Esophagus muscularis mucosa (tissue), 4 donors: ENCODE results near the gene TMEM108. TPM values are rescaled to one million over a fixed set of nuclear protein-coding genes. Genes with fewer than 3 reads are reported as not detected.

Experiments
- DNase-seq: peaks from one replicate; pipeline ENCODE4 v3.0.0-alpha.2; 2017; ENCODE audit errors: extremely low spot score
- H3K27ac ChIP-seq, 4 donors: fragments of 200-600 bp; sonication (generic); replicated peaks in 1 of 4; 1 replicate in 3 of 4; 2 replicates in 1 of 4; pipeline ENCODE4 v1.5.1; 2016 to 2019; ENCODE audit warnings: mild to moderate bottlenecking in 1 of 4
- H3K27me3 ChIP-seq, 4 donors: fragments of 200-600 bp; sonication (generic); one replicate each; pipeline versions ENCODE4 v1.5.1 to v1.6.0; 2016 to 2019
- H3K36me3 ChIP-seq, 4 donors: fragments of 200-600 bp; sonication (generic); one replicate each; pipeline ENCODE4 v1.5.1; 2016 to 2019
- H3K4me1 ChIP-seq, 4 donors: fragments of 200-600 bp; sonication (generic); one replicate each; pipeline ENCODE4 v1.5.1; 2016 to 2019
- H3K4me3 ChIP-seq, 4 donors: fragments of 200-600 bp; sonication (generic); 1 replicate in 2 of 4; 2 replicates in 2 of 4; pipeline ENCODE4 v1.5.1; 2016 to 2019; ENCODE audit warnings: mild to moderate bottlenecking in 4 of 4, moderate library complexity in 1 of 4
- H3K9me3 ChIP-seq, 4 donors: fragments of 200-600 bp; sonication (generic); 1 replicate in 3 of 4; 2 replicates in 1 of 4; pipeline ENCODE4 v1.5.1; 2016 to 2019
- CTCF ChIP-seq, 3 experiments: fragments of 200-600 bp in 2 of 3; fragments of 450-650 bp in 1 of 3; sonication (generic) in 2 of 3; IDR thresholded peaks; one replicate each; pipeline ENCODE4 v1.5.1; 2017 to 2019; ENCODE audit warnings: antibody characterized with exemption in 3 of 3, mild to moderate bottlenecking in 2 of 3, moderate library complexity in 1 of 3
- EP300 ChIP-seq: sonication (generic); formaldehyde crosslinking; IDR thresholded peaks from one replicate; pipeline ENCODE4 v1.6.1; 2017; ENCODE audit warnings: antibody characterized with exemption
- POLR2A ChIP-seq: fragments of 450-650 bp; IDR thresholded peaks from one replicate; pipeline ENCODE4 v1.6.1; 2017; ENCODE audit warnings: antibody characterized with exemption, moderate library complexity, mild to moderate bottlenecking, low read depth
- POLR2AphosphoS5 ChIP-seq, 2 donors: sonication (generic); formaldehyde crosslinking; IDR thresholded peaks; one replicate each; pipeline ENCODE4 v1.6.1; 2017; ENCODE audit warnings: antibody characterized with exemption in 2 of 2
- WGBS: methylation state at CpG from one replicate; pipeline ENCODE4 v1.1.5; 2018; 5-methylcytosine and 5-hydroxymethylcytosine counted together
- intact Hi-C: fragments of 100-400 bp; cut with DNase I; formaldehyde crosslinking; loops from one replicate; pipeline ENCODE4 v1.15.1; 2023
- total RNA-seq, 4 donors: library from RNA; depleted of rRNA; stranded (reverse); fragments of >200 nt; gene quantifications; one replicate each; pipeline versions ENCODE4 v1.1.0 to v1.2.1, GENCODE V29; 2016

TMEM108 gene
- total RNA-seq, 4 donors from 2014 or later, result 8.6 to 12.1 (median 11.2) TPM

DNA sequence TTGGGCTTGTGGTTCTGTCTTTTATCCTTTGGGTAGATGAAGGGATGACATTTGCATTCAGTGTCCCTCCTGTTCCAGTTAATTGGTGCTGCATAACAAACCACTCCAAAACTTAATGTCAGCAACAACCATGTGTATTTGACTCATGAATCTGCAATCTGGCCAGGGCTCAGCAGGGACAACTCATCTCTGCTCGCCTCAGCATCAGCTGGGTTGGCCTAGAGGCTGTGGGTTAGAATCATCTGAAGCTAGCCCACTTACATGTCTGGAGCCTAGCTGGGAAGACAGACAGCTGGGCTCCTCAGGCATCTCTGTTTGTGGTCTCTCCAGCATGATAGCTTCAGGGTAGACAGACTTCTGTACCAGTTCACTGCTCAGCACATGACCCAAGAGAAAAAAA, 92.0 kb downstream of the TMEM108 start:
- H3K36me3 ChIP-seq, result no peaks in the 10 kb centered on the region
- 60% methylated on average over 1 of the region's 1 CpG for WGBS
- TF ChIP-seq CTCF (IDR thresholded peaks at IDR 0.05), result no peak
- TF ChIP-seq POLR2A, result no peak
- TF ChIP-seq POLR2AphosphoS5 (IDR thresholded peaks at IDR 0.05), result no peak
- TF ChIP-seq EP300, result no peak

GRCh38 chr3:133135306-133135705, 97.1 kb downstream of the TMEM108 start:
- H3K36me3 ChIP-seq, result no peaks in the 10 kb centered on the region
- WGBS, result 89% methylated on average over 5 of the region's 5 CpGs
- no peak overlapping the region for H3K4me3 ChIP-seq
- intact Hi-C loops, result no loop called here
- H3K27me3 ChIP-seq, result no peaks in the 10 kb centered on the region
- no peaks in the 10 kb centered on the region for H3K9me3 ChIP-seq
- no peak for DNase-seq
- H3K27ac ChIP-seq, result no peak overlapping the region
- no peak for TF ChIP-seq CTCF (IDR thresholded peaks at IDR 0.05)
- no peak for TF ChIP-seq POLR2A
- no peak for TF ChIP-seq POLR2AphosphoS5 (IDR thresholded peaks at IDR 0.05)
- no peak for TF ChIP-seq EP300
- H3K4me1 ChIP-seq, result peaks cover 0 to 19% (median 10%) of the 10 kb centered on the region in 4 donors

More for the DNA sequence above, 92.0 kb downstream of the TMEM108 start:
- intact Hi-C loops, result no loop called here
- DNase-seq, result no peak
- H3K27ac ChIP-seq, result no peak overlapping the region
- no peaks in the 10 kb centered on the region for H3K27me3 ChIP-seq
- no peaks in the 10 kb centered on the region for H3K4me1 ChIP-seq
- no peaks in the 10 kb centered on the region for H3K9me3 ChIP-seq
- no peak overlapping the region for H3K4me3 ChIP-seq

GRCh38 chr3:133136114-133137041, 98.2 kb downstream of the TMEM108 start:
- no peak overlapping the region for H3K27ac ChIP-seq
- no peaks in the 10 kb centered on the region for H3K9me3 ChIP-seq
- DNase-seq, result no peak
- H3K36me3 ChIP-seq, result no peaks in the 10 kb centered on the region
- intact Hi-C loops, result no loop called here
- WGBS, result 85% methylated on average over 2 of the region's 2 CpGs
- H3K4me3 ChIP-seq, result no peak overlapping the region
- H3K27me3 ChIP-seq, result no peaks in the 10 kb centered on the region
- peaks cover 0 to 19% (median 10%) of the 10 kb centered on the region in 4 donors for H3K4me1 ChIP-seq
- TF ChIP-seq EP300 (no peak), POLR2AphosphoS5 (IDR thresholded peaks at IDR 0.05) (no peak), CTCF (IDR thresholded peaks at IDR 0.05) (no peak), POLR2A (no peak)

- WGBS, result 74% methylated on average over 12 of the region's 12 CpGs
- intact Hi-C loops, result no loop called here
- H3K4me3 ChIP-seq, result no peak overlapping the region
- no peak for TF ChIP-seq POLR2AphosphoS5 (IDR thresholded peaks at IDR 0.05)
- no peak for TF ChIP-seq POLR2A
- TF ChIP-seq EP300, result no peak
- no peak for TF ChIP-seq CTCF (IDR thresholded peaks at IDR 0.05)
- peak overlapping the region in 1 of 4 donors; percentile 11 for H3K27ac ChIP-seq
- no peaks in the 10 kb centered on the region for H3K27me3 ChIP-seq
- peaks cover 0 to 19% (median 10%) of the 10 kb centered on the region in 4 donors for H3K4me1 ChIP-seq
- DNase-seq, result no peak
- H3K36me3 ChIP-seq, result no peaks in the 10 kb centered on the region
- no peaks in the 10 kb centered on the region for H3K9me3 ChIP-seq
Observed at GRCh38 chr3:133137042-133137996, 99.1 kb downstream of the TMEM108 start.
